Right lobe of liver (tissue), 4 donors: Measurements from ENCODE around the gene SORD.
"Not testable (repeated sequence)": the region's sequence is repeated elsewhere in the genome, so short reads cannot be mapped to it uniquely, and the experiment has no call there.

ENCODE experiments used
- CTCF ChIP-seq, 4 donors: fragments of 200-600 bp in 3 of 4; fragments of 450-650 bp in 1 of 4; IDR thresholded peaks; one replicate each; pipeline versions ENCODE4 v1.5.1 to v1.8.0; 2016 to 2022; ENCODE audit warnings: antibody characterized with exemption in 4 of 4, mild to moderate bottlenecking in 2 of 4
- POLR2A ChIP-seq: fragments of 450-650 bp; IDR thresholded peaks from one replicate; pipeline ENCODE4 v1.6.1; 2017; ENCODE audit warnings: antibody characterized with exemption, mild to moderate bottlenecking
- donor health status: DM: no; HTN: no; CAD: no.
- donor health status: DM: no; HTN: no; CAD: no.
- donor health status: DM: no; HTN: yes; CAD: no.

- TF ChIP-seq POLR2A; CTCF (IDR thresholded peaks at IDR 0.05): not testable (repeated sequence)
Measured at GRCh38 chr15:45104170-45104569, 81.2 kb downstream of the SORD start.
